MG63 (cell line): ENCODE data around the gene COL8A1. TPM values are rescaled to one million over a fixed set of nuclear protein-coding genes. Genes with fewer than 3 reads are reported as not detected.

Source experiments
- DNase-seq: peaks from one replicate; pipeline ENCODE4 v3.0.0-alpha.2; 2020
- H3K27me3 ChIP-seq: fragments of 250-450 bp; sonication (Bioruptor Pico); 2 replicates; pipeline ENCODE4 v1.5.1; 2020; ENCODE audit warnings: mild to moderate bottlenecking, moderate library complexity
- H3K36me3 ChIP-seq: fragments of 250-450 bp; sonication (Bioruptor Pico); 2 replicates; pipeline ENCODE4 v1.5.1; 2020; ENCODE audit warnings: mild to moderate bottlenecking, moderate library complexity
- H3K4me3 ChIP-seq: fragments of 250-450 bp; sonication (Bioruptor Pico); 2 replicates; pipeline ENCODE4 v1.5.1; 2020; ENCODE audit warnings: mild to moderate bottlenecking, moderate library complexity
- H3K9me3 ChIP-seq: fragments of 250-450 bp; sonication (Bioruptor Pico); 2 replicates; pipeline ENCODE4 v1.5.1; 2020; ENCODE audit warnings: mild to moderate bottlenecking, moderate library complexity
- total RNA-seq: library from RNA; depleted of rRNA; stranded (reverse); fragments of >200 nt; shearing (Covaris generic); gene quantifications from 2 replicates; pipeline ENCODE4 v1.2.3, GENCODE V29; 2014; ENCODE audit warnings: low replicate concordance

Gene COL8A1
- total RNA-seq, 1 experiment from 2014 or later: 19.1 TPM

DNA sequence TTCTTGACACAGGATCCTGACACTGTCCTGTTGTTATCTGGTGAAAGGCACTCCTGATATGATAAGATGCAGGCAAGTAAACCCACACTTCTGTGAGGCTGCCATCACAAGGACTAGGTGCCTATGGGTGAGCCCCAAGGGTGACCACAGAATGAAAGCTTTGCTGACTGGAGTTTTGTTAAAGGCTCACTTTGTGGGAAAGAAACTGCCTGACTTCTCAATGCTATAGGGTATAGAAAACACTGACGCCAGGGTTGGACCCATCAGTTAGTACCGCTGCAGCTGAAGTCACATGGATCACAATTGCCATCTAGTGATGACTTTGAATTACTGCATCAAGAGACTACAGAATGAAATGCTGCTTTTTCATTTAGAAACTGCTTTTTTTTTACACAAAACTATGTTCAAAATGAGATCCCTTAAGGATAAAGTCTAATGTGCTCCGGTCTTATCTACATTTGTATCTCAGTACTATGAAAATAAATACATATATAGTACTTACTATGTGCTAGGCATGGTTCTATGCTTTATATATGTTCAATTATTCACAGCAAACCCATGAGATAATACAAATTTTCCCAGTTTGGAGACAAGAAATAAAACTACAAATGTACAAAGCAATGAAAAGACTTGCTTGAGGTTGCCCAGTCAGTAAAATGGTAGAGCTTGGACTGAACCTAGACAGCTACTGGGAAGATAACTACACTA lies 115.0 kb downstream of the COL8A1 start:
- DNase-seq: peak; percentile 39
- Histone ChIP-seq H3K36me3 (no peaks in the 10 kb centered on the region; the same call in 1 of the 2 replicates), H3K4me3 (no peak overlapping the region), H3K27me3 (no peaks in the 10 kb centered on the region), H3K9me3 (no peaks in the 10 kb centered on the region)

DNA sequence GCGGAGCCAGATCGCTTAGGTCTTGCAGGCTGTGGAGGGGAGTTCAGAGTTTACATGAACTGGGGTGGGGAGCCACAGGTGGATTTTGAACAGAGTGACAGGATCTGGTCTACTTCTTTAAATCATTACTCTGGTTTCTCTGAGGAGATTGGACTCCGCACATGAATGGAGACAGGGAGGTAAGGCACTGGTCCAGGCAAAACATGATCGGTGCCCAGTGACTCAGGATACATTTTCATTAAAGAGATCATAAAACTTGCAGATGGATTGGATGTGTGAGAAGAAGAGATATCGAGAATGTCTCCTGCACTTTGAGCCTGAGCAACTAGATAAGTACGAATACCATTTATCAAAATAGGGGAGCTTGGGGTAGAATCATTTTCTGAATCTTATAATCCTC lies 117.4 kb downstream of the COL8A1 start:
- peak; percentile 61 for DNase-seq

DNA sequence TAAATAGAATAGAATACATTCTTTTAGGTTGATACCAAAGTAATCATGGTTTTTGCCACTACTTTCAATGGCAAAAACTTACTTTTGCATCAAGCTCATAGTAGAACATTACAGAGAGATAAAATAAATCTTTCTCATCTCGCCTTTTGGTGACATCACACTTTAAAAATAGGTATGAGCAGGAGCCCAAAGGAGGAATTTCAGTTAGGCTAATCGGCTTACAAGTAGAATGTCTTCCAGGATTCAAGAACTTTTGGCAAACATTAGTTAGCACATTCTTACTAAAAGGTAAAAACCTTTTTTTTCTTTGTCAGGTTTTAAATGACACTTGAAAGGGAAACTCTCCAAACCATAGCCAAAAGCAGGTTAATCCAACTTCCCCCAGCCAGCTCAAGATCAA lies 119.6 kb downstream of the COL8A1 start:
- Histone ChIP-seq H3K9me3 (no peaks in the 10 kb centered on the region), H3K36me3 (no peaks in the 10 kb centered on the region), H3K27me3 (no peaks in the 10 kb centered on the region), H3K4me3 (no peak overlapping the region)
- DNase-seq: no peak

More for the DNA sequence above, 117.4 kb downstream of the COL8A1 start:
- H3K4me3 ChIP-seq: no peak overlapping the region
- H3K27me3 ChIP-seq: no peaks in the 10 kb centered on the region
- no peaks in the 10 kb centered on the region for H3K9me3 ChIP-seq
- no peaks in the 10 kb centered on the region for H3K36me3 ChIP-seq

DNA sequence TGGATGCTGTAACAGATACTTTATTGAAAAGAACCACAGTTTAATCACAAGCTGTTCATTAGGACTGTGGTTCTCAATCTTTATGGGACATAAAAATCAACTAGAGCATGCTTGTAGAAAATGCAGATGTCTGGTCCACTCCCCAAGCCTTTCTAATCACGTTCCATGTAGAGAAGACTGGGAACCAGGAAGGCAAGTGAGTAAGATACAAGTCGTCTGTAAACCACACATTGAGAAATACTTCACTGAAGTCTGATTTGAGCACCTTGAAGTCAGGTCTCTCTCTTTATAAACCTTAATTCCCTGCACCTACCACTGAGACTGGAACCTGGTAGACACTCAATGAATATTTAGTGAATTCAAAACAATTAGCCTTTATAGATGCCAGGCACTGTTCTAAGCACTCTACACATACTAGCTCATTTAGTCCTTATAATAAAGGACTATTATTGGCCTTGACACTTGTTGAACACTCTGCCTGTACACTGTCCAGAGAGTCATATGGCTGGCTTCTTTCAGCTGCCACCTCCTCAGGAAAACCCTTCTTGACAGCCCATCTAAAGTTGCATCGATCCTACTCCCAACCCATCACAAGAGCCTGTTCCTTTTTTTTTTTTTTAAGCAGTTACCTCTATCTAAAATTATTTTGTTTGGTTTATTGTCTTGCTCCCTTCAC lies 120.2 kb downstream of the COL8A1 start:
- Histone ChIP-seq H3K36me3 (no peaks in the 10 kb centered on the region), H3K9me3 (no peaks in the 10 kb centered on the region), H3K4me3 (no peak overlapping the region), H3K27me3 (no peaks in the 10 kb centered on the region)
- DNase-seq: no peak

DNA sequence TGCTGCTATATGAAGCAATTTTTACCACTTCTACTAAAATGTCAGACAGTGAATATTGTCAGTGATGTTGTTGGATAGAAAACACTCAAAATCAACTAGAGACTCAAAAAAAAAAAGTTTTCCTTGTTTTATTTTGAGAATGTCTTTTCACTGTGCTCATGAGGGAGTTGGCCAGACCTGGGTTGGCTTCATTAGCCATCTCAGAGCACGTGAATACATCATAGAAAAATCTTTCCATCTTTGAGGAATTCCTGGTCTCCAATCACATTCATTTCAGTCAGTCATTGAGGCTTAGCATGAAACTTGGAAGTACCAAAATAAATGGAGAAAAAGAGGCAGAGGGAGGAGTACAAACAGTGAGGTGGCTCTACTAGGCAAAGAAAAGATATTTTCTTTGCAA lies 121.6 kb downstream of the COL8A1 start:
- H3K27me3 ChIP-seq: no peaks in the 10 kb centered on the region
- H3K9me3 ChIP-seq: no peaks in the 10 kb centered on the region
- no peak for DNase-seq
- no peak overlapping the region for H3K4me3 ChIP-seq
- H3K36me3 ChIP-seq: no peaks in the 10 kb centered on the region

DNA sequence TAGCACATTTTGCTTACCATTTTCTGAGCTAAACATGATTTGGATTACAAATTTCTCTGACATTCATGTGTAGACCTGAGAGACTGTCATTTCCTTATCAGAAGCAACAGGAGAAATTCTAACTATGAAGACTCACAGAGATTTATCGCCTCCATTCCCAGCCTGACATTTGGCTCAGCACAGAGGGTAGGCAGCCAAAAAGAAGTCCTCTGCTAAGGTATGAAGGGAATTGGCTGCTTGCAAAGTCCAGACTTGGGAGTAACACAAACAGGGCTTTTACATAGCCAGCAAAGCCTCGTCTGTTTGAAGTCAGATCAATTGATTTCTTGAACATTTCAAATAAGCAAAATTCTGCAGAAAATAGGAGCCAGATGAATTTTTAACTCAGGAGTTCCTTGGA lies 122.2 kb downstream of the COL8A1 start:
- Histone ChIP-seq H3K4me3 (no peak overlapping the region), H3K36me3 (no peaks in the 10 kb centered on the region), H3K27me3 (no peaks in the 10 kb centered on the region), H3K9me3 (no peaks in the 10 kb centered on the region)
- DNase-seq: no peak

DNA sequence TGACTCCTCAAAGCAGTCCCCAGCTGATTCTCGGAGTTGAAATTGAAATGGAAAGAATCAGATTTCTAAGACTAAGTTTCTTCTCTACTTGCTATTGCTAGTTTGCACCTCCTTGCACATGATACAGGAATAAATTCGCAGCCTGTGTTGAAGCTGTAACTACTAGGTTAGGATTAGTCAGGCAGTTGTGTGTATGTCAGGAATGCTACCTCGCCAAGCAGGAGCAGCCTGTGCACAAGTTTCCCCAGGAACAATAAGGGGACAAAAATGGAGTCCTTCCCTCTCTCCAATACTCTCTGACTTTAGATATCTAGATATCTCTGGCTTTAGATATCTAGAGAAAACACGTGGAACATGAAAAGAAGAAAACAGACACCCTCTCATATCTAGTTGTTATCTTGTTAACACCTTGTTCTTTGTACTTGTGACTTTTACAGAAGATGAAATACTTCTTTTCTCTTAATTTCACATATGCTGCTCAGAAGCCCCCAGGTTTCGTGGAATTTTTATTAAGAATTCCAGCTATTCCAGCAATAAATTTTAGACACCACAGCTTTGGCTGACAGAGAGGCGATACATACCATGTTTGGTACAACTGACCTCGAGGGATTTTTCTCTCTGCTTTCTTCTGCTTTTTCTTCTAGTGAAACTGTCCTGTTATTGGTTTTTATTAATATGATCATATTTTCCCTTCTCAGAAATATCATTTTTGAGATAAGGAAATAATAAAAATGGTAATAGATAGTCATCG lies 123.2 kb downstream of the COL8A1 start:
- H3K4me3 ChIP-seq: no peak overlapping the region
- H3K36me3 ChIP-seq: no peaks in the 10 kb centered on the region
- no peaks in the 10 kb centered on the region for H3K27me3 ChIP-seq
- DNase-seq: no peak
- no peaks in the 10 kb centered on the region for H3K9me3 ChIP-seq

DNA sequence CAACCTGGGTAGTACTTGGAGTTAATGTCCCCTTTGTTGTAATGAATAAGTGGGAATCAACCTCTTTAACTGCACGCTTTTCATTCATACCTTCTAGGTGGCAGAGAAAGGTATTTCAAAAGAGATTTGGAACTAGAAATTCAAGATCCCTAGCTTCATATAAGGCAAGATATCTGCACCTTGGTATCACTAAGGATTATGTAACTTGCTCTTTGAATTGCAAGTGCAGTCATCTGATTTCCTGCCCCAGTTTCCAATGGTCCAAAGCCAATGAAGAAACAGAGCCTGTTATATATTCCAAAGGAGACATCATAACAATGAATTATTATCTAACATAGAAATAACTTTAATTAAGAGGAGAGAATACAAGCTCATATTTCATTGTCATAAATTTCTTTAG lies 124.5 kb downstream of the COL8A1 start:
- H3K36me3 ChIP-seq: no peaks in the 10 kb centered on the region
- no peaks in the 10 kb centered on the region for H3K9me3 ChIP-seq
- DNase-seq: no peak
- H3K4me3 ChIP-seq: no peak overlapping the region
- no peaks in the 10 kb centered on the region for H3K27me3 ChIP-seq

DNA sequence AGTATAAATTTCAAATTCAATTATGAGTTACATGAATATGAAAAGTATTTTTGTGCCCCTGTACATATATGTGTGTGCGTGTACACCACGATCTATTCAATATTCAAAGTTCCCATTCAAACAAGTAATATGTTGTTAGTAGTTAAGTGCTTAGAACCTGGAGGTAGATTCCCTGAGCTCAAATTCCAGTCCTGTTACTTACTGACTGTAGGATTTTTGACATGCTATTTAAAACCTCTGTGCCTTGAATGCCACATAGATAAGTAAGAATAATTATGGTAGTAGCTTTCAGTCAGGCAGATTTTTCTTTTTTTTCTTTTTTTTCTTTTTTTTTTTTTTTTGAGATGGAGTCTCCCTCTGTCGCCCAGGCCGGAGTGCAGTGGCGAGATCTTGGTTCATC lies 126.0 kb downstream of the COL8A1 start:
- Histone ChIP-seq H3K9me3 (no peaks in the 10 kb centered on the region), H3K27me3 (no peaks in the 10 kb centered on the region), H3K36me3 (no peaks in the 10 kb centered on the region), H3K4me3 (no peak overlapping the region)
- no peak for DNase-seq

DNA sequence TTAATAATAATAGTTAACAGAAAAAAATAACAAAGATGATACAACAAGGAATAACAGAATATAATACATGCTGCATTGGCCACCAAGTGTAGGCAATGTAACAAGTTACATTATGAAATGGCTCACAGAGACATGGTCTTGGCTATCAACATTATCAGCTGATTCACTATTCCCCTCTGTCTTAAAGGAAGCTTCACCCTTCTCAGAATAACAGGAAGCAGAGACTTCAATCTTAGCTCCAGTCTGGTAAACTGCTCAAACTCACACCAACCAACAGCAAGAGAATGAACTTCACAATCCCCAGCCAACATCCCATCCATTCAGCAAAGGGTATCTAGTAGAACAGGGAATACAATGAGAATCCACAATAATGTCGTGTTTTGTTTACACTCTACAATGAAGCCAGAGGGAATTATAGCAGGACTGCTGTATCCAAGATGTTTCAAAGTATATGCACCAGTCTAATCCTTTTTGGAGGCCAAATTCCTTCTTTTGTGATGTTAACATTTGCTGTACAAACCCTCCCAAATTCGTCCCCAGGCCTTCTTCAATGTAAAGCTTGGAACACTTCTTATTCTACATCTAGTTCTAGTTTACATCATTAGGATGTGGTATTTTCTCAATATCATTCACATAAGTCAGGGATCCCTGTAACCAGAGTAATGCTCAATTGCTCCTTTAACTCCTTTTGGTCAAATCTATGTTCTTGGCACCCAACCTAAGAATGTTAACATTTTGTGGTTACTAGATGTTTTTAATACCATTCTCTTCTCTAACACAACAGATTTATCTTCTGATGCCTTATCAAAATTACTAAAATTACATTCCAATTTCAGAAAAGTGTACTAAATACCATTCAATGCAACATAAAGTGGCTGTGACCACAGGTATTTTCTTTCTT lies 126.9 kb downstream of the COL8A1 start:
- Histone ChIP-seq H3K27me3 (no peaks in the 10 kb centered on the region), H3K36me3 (no peaks in the 10 kb centered on the region)
- DNase-seq: no peak

DNA sequence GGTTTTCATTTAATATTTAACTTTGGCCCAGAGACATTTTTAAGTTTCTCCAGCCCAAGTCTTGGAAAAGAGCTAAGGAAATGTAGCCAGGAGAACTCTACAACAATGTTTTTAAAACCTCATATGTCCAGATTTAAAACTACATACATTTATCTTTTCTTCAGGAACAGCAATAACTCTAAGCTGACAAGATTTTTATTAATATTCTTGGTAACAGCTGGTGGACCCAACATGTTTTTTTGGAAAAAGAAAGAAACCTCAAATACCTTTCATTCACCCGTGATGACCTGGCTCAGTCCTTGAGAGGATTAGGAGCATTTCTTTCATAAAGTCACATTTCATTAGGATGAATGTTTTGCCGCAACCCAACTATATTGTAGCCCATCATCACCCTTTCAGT lies 128.9 kb downstream of the COL8A1 start:
- Histone ChIP-seq H3K27me3 (no peaks in the 10 kb centered on the region), H3K4me3 (no peak overlapping the region)
- DNase-seq: no peak

More for the DNA sequence above, 126.9 kb downstream of the COL8A1 start:
- Histone ChIP-seq H3K4me3 (no peak overlapping the region), H3K9me3 (no peaks in the 10 kb centered on the region)

DNA sequence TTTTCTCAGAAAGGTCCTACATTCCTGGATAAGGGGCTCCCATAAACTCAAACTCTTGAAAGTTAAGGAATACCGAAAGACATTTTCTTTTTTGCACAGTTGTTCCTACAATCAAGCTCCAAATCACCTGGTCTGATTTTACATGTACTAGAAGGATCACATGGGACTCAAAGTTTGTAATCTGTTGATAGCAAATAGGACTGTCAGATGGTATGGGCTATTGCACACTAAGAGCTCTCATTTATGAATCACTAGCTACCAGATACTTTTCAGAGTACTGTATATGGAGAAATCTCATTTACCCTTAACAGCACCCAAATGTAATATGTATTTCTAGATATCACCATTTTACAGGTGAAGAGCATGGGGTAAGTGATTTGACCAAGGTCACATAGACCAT lies 129.7 kb downstream of the COL8A1 start:
- no peak for DNase-seq
- H3K27me3 ChIP-seq: no peaks in the 10 kb centered on the region
- no peaks in the 10 kb centered on the region for H3K36me3 ChIP-seq
- H3K9me3 ChIP-seq: no peaks in the 10 kb centered on the region
- H3K4me3 ChIP-seq: no peak overlapping the region

More for the DNA sequence above, 128.9 kb downstream of the COL8A1 start:
- Histone ChIP-seq H3K36me3 (no peaks in the 10 kb centered on the region), H3K9me3 (no peaks in the 10 kb centered on the region)

DNA sequence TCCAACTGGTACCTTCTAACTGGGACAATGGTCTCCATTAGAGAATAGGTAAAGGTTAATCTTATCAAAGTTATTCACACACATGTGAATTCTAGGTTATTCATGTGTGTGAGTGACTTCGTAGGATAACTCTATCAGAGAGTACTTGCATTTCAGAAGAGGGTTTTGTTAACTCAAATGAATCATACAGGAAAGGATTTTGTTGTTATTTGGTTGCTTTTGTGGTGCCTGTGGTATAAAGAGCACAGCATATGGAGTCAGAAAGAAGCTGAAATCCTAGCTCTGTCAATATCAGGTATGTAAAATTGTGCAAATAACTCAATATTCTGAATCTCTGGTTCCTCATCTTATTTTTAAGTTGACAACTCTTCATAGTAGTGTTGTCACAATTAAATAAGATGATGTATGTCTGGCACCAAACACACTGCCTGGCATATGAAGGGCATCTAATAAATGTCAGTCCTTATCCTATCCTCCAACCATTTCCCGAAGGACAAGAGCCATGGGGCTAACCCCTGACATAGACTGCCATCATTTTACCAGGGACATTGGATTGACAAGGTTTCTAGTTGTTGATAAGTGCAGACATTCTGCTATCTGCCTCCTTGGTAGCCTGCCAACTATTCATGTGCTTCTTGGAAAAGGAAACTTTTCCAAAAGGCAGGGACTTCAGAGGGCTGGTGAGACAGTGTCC lies 130.6 kb downstream of the COL8A1 start:
- Histone ChIP-seq H3K27me3 (no peaks in the 10 kb centered on the region), H3K36me3 (no peaks in the 10 kb centered on the region), H3K4me3 (no peak overlapping the region), H3K9me3 (no peaks in the 10 kb centered on the region)
- no peak for DNase-seq

DNA sequence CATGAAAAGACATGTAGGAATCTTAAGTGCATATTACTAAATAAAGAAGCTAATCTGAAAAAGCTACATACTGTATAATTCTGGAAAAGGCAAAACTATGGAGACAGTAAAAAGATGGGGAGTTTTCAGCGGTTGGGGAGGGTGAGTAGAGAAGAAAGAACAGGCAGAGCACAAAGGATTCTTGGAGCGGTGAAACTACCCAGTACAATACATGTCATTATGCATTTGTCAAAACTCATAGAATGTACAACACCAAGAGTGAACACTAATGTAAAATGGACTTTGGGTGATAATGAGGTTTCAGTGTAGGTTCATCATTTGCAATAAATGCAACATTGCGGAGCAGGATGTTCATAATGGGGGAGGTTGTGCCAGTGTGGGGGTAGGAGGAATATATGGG lies 133.8 kb downstream of the COL8A1 start:
- Histone ChIP-seq H3K9me3 (no peaks in the 10 kb centered on the region), H3K27me3 (no peaks in the 10 kb centered on the region), H3K36me3 (no peaks in the 10 kb centered on the region; the same call in 1 of the 2 replicates), H3K4me3 (no peak overlapping the region)
- no peak for DNase-seq

DNA sequence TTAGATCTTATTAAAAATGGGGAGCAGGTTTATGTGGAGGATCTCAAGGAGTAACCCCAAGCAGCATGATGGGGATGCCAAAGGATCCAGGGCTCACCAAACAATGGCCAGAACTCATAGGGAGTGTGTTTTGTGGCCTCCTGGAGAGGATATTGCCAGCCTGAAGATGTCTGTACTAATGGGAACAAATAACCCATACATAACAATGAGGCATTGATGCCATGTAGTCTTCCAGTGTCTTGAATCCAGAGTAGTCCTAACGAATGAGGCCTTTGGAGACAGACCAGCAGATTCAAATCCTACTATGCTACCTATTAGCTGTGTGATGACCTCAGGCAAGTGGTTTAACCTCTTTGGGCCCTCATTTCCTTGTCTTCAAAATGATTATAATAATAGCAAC lies 134.3 kb downstream of the COL8A1 start:
- Histone ChIP-seq H3K9me3 (no peaks in the 10 kb centered on the region; the same call in 1 of the 2 replicates), H3K4me3 (no peak overlapping the region), H3K27me3 (no peaks in the 10 kb centered on the region), H3K36me3 (no peaks in the 10 kb centered on the region; the same call in 1 of the 2 replicates)
- DNase-seq: no peak

DNA sequence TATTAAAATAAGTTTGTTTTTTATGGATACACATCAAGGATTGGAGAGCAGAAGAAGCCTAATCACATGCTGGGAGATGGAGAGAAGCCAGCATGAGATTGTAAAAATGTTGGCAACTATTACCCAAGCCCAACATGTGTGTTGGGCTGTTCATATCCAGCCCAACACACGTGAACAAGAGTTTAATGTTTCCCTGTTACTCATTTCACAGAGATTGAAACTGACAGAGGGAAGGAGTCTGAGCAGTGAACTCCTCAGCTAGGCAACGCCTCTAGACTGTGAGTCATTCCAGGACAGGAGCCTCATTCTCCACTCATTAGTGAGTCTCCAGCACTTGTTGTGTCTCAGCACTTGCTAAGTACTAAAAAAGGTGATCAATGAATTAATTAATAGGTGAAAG lies 136.1 kb downstream of the COL8A1 start:
- DNase-seq: peak; percentile 28
- no peak overlapping the region for H3K4me3 ChIP-seq

More for the DNA sequence above, 136.1 kb downstream of the COL8A1 start:
- H3K27me3 ChIP-seq: no peaks in the 10 kb centered on the region
- no peaks in the 10 kb centered on the region; the same call in 1 of the 2 replicates for H3K9me3 ChIP-seq
- no peaks in the 10 kb centered on the region; the same call in 1 of the 2 replicates for H3K36me3 ChIP-seq
